T-helper 2 cell treated with Interferon-gamma antibody and Interleukin-4, amounts not matched to agents 100 ng/mL and 5 ng/mL, for 36 hours (primary cell): ENCODE results near the gene YIPF2. TPM values are rescaled to one million over a fixed set of nuclear protein-coding genes. Genes with fewer than 3 reads are reported as not detected.

Experiments used
- intact Hi-C: fragments of 100-400 bp; cut with micrococcal nuclease; formaldehyde crosslinking; loops from one replicate; pipeline ENCODE4 v1.15.1; 2023
- total RNA-seq: library from RNA; stranded (reverse); gene quantifications from 2 replicates; pipeline ENCODE4 v1.2.3, GENCODE V29; 2022

YIPF2 gene
- total RNA-seq, 1 donor from 2014 or later, result 20.4 TPM

- intact Hi-C loops, result no loop called here
These were observed 14.6 kb downstream of the YIPF2 start for GRCh38 chr19:10913716-10914340.

GRCh38 chr19:10912619-10913018 lies 15.8 kb downstream of the YIPF2 start:
- intact Hi-C loops, result no loop called here

GRCh38 chr19:10911579-10912363 lies 16.7 kb downstream of the YIPF2 start:
- intact Hi-C loops, result no loop called here

DNA sequence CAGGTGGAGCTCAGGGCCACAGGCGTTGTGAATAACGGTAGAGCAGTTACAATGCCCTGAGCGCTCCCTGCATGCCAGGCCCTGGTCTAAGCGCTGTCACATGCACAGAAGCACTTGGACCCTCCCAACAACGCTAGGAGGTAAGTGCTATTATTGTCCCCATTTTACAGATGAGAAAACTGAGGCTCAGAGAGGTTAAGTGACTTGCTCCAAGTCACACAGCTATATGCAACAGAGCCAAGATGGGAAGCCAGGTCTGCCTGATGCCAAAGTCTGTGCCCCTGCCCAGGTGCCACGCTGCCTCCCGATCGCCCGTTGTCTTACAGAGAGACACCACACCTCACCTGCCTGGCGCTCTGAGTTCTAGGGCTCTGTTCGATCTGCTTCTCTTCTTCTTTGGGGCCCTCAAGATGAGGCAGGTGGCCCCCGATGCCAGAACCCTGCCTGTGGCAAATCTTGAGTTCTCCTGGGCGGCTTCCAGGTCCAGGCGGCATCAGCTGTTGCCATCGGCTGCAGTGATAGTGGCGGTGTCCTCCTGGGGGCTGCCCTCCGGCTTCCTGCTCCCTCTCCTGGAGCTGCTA lies 20.0 kb downstream of the YIPF2 start:
- intact Hi-C loops, result no loop called here

GRCh38 chr19:10907925-10908324 lies 20.5 kb downstream of the YIPF2 start:
- intact Hi-C loops, result no loop called here

DNA sequence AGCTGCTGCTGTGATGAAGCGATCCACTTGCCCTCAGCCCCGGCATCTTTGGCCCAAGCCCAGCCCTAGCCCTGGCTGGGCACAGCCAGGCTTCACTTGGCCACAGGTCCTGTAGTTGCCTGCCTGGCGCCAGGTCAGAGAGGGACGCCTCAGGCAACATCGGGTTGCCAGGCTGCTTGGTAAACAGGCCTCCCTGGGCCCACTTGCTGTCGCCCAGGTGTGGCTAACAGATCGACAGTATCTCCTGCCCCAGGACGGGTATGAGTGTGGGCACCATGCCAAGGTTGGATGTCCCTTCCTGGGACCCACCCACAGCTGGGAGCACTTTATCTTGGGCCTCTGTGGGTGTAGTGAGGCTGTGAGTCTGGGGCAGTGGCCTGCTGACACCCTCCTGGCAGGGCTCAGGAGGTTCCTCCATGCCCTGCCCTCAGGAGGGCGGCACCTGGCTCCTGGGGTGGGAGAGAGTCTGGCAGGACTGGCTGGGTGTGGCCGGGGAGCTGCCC lies 29.2 kb downstream of the YIPF2 start:
- intact Hi-C loops, result no loop called here

- intact Hi-C loops, result no loop called here
These were observed 29.8 kb downstream of the YIPF2 start for GRCh38 chr19:10898633-10899032.

- intact Hi-C loops, result no loop called here
These were observed 31.4 kb downstream of the YIPF2 start for GRCh38 chr19:10896851-10897526.

GRCh38 chr19:10895920-10896319 lies 32.5 kb downstream of the YIPF2 start:
- intact Hi-C loops, result no loop called here

DNA sequence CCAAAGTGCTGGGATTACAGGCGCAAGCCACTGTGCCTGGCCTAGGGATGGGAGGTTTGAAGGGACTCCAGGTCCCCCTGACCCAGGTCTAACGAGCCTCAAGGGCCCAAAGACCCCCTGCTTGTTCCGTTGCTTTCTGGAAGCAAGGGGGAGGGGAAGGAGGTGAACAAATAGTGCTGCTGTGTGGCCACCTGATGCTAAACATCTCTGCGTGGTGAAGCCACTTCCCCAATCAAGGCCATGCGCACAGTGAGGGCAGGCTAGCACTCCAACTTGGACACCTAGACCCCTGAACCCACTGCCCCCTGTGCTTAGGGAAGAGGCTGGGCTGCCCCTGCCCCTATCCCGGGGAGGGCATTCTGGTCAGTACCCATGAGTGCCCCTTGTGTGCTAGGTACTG lies 33.1 kb downstream of the YIPF2 start:
- intact Hi-C loops, result no loop called here

DNA sequence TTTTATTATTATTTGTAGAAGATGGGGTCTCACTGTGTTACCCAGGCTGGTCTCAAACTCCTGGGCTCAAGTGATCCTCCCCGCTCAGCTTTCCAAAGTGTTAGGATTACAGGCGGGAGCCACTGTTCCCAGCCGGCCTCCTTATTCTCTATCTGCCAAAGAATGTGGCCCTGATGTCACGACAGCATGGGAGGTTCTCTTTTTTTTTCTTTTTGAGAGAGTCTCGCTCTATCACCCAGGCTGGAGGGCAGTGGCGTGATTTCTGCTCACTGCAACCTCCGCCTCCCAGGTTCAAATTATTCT lies 33.6 kb downstream of the YIPF2 start:
- intact Hi-C loops, result no loop called here

DNA sequence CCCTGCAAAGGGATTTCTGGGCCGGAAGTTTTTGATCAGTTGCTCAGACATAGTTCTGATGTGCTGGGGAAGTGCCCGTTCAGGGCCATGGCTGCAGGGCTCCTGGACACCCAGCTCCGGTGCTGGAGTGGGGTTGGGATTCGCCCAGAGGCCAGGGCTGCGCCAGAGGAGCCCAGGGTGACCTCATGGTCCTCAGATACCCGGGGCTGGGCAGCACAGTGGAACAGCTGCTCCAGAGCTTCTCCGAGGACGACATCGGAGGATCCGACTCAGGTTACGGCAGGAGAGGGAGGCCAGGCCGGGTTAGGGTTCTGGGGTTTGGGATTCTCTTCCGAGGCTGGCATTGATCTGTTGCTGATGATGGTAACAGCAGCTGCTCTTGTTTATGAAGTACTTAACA lies 36.2 kb downstream of the YIPF2 start:
- intact Hi-C loops, result no loop called here

DNA sequence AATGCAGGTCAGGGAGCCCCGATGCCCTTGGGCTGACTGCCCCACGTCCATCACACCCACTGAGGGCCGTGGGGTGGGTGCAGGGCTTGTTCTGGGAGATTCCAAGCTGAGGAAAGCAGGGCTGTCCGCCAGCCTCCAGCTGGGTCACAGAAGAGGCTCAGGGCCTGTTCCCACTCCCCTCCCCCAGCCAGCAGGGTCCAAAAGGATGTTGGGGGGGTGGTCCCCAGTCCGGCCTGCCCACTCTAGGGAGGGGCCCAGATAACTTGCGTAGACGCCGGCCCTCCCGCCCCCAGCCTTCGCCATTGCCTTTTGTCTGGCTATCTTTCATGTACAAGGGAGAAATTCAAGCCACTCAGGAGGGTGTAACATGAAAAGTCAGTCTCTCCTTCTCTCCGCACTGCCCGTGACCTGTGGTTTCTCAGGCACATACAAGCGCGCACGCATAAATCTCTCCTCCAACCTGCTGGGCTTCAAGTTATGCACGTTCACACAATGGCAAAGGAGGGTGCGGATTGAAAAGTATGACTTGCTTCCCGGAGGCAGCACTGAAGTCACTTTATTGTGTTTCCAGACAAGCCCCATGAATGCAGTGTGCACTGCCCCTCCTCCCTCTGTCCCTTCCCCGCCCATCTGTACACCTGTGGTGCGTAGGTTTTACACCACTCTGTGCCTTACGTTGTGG lies 36.9 kb downstream of the YIPF2 start:
- intact Hi-C loops, result no loop called here

DNA sequence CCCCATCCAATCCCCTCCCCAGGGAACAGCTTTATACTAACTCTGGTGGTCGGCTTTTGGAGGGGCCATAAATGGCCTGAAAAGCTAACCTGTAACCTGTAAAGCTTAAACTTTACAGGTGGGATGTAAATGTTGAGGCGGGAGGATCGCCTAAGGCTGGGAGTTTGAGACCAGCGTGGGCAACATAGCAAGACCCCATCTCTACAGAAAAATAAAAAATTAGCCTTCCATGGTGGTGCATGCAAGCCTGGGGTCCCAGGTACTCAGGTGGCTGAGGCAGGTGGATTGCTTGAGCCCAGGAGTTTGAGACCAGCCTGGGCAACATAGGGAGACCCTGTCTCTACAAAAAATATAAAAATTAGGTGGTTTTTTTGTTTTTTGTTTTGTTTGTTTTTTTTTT lies 38.6 kb downstream of the YIPF2 start:
- intact Hi-C loops, result no loop called here

GRCh38 chr19:10888421-10888866 lies 40.0 kb downstream of the YIPF2 start:
- intact Hi-C loops, result no loop called here

GRCh38 chr19:10887616-10888367 lies 40.6 kb downstream of the YIPF2 start:
- intact Hi-C loops, result no loop called here

- intact Hi-C loops, result no loop called here
These were observed 43.0 kb downstream of the YIPF2 start for GRCh38 chr19:10885201-10886169.

DNA sequence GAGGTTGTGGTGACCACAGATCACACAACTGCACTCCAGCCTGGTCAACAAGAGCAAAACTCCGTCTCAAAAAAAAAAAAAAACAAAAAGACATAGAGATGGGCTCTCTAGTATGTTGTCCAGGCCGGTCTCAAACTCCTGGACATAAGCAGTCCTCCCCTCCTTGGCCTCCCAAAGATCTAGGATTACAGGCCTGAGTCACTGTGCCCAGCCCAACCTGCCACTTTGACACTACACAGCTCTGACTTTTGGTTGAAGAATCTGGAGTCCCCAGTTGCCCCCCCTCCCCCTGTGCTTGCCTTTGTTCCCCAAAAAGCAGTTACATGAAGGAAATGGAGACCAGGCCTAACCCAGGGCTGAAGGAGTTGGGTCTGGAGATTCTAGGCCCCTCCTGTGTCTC lies 44.2 kb downstream of the YIPF2 start:
- intact Hi-C loops, result no loop called here

DNA sequence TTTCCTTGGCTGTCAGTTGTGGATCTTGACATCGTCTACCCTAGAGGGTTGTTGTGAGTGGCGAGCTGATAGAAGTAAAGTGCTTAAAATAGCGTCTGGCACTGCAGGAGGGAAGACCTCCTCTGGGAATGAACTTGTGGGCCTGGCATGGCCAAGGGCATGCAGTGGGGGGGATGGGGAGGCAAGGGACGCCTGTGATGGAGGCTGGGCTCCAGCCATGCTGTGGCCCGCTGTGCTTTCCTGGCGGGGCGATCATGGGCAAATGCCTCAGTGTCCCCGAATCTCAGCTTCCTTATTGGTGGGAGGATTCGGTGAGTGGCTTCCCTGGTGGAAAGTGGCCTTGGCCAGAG lies 46.4 kb downstream of the YIPF2 start:
- intact Hi-C loops, result no loop called here
